Measurements from ENCODE around the gene ACTR8. TPM values are rescaled to one million over a fixed set of nuclear protein-coding genes. Genes with fewer than 3 reads are reported as not detected.

ACTR8 gene
- total and polyA plus RNA-seq, 2 of the 13 experiments (the other 11 are each of a cell fraction or from before 2014, with no cell fraction given): 15.5 to 29.0 TPM

DNA sequence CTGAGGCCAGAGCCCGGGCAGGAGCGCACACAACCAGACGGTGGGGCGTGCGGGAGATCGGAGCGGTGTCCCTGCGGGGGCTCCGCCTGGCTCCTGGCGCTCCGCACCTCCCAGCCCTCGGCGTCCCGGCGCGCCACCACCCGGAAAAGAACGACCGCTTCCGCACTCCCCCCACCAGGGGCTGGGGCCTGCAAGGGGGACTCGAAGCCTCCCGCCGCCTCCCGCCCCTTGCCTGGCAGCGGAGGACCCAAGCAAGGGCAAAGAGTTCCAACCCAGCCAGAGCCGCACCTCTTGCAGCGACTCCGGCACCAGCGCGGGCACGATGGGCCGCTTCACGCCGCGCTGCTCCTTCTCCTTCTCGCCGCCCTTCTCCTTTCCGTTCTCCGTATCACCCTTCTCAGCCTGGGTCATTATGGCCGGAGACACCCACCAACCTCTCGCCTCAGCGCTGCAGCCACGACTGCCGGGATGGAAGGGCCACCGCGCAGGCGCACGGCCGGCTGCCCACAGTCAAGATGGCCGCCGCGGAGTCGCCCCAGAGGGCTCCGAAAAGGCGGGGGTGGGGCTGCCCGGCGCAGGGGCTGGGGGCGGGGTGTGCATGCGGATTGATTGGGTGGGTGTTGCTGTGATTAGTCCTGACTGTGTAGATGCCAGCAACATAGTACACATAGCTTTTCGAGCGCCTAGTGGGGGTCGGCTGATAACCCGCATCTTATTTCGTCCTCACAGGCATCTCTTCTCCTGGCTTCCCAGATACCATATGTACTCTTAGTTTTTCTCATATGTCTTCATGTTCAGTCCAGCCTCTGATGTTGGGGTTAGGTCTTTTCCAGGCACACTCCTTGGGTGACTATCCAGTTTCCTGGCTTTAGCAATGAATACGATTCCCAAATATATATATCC is at the start of gene ACTR8 (continued):
- TF ChIP-seq HNF4G (IDR thresholded peaks at IDR 0.05; ENCODE audit: borderline replicate concordance, low read depth, low read length): no peak
- TF ChIP-seq HNF4G (CRISPR knock-in tag; IDR thresholded peaks at IDR 0.05; ENCODE audit: borderline replicate concordance, low read depth): 0 out of 2 replicates have a peak, but pooled peaks have one; percentile 27
- peak; percentile 91 for TF ChIP-seq KAT8 (CRISPR knock-in tag; IDR thresholded peaks at IDR 0.05)
- TF ChIP-seq MATR3 (CRISPR knock-in tag; IDR thresholded peaks at IDR 0.05): no peak
- TF ChIP-seq ZNF256 (CRISPR knock-in tag; conservative IDR thresholded peaks at IDR 0.05): no peak
- TF ChIP-seq ZC3H4 (CRISPR knock-in tag; IDR thresholded peaks at IDR 0.05; ENCODE audit: borderline replicate concordance): no peak
- TF ChIP-seq ZFP36L1 (CRISPR knock-in tag; IDR thresholded peaks at IDR 0.05): no peak
- no peak for TF ChIP-seq ZSCAN29 (CRISPR knock-in tag; conservative IDR thresholded peaks at IDR 0.05)
- TF ChIP-seq SMAD3 (CRISPR knock-in tag; IDR thresholded peaks at IDR 0.05): peak; percentile 67; the same call in 1 of the 2 replicates
- TF ChIP-seq, protein P1, sequence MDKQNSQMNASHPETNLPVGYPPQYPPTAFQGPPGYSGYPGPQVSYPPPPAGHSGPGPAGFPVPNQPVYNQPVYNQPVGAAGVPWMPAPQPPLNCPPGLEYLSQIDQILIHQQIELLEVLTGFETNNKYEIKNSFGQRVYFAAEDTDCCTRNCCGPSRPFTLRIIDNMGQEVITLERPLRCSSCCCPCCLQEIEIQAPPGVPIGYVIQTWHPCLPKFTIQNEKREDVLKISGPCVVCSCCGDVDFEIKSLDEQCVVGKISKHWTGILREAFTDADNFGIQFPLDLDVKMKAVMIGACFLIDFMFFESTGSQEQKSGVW (CRISPR knock-in tag; IDR thresholded peaks at IDR 0.05; ENCODE audit: borderline replicate concordance): no peak
- peak; percentile 93 for TF ChIP-seq ZNF335 (CRISPR knock-in tag; IDR thresholded peaks at IDR 0.05)
- TF ChIP-seq, protein P2, sequence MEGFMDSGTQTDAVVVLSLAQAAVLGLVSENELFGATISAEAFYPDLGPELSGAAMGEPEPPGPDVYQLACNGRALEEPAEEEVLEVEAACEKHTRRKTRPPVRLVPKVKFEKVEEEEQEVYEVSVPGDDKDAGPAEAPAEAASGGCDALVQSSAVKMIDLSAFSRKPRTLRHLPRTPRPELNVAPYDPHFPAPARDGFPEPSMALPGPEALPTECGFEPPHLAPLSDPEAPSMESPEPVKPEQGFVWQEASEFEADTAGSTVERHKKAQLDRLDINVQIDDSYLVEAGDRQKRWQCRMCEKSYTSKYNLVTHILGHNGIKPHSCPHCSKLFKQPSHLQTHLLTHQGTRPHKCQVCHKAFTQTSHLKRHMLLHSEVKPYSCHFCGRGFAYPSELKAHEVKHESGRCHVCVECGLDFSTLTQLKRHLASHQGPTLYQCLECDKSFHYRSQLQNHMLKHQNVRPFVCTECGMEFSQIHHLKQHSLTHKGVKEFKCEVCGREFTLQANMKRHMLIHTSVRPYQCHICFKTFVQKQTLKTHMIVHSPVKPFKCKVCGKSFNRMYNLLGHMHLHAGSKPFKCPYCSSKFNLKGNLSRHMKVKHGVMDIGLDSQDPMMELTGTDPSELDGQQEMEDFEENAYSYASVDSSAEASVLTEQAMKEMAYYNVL (CRISPR knock-in tag; IDR thresholded peaks at IDR 0.05; ENCODE audit: borderline replicate concordance): peak; percentile 85
- TF ChIP-seq ERF (CRISPR knock-in tag; IDR thresholded peaks at IDR 0.05): peak; percentile 74
- TF ChIP-seq ZNF343 (CRISPR knock-in tag; IDR thresholded peaks at IDR 0.05): no peak
- TF ChIP-seq, protein P3, sequence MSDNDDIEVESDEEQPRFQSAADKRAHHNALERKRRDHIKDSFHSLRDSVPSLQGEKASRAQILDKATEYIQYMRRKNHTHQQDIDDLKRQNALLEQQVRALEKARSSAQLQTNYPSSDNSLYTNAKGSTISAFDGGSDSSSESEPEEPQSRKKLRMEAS (IDR thresholded peaks at IDR 0.05): peak; percentile 45; the same call in 1 of the 2 replicates
- TF ChIP-seq ARNT2 (CRISPR knock-in tag; IDR thresholded peaks at IDR 0.05; ENCODE audit: low read depth): peak; percentile 93
- TF ChIP-seq SRSF9 (IDR thresholded peaks at IDR 0.05; ENCODE audit: borderline replicate concordance, insufficient read depth, low read depth, low read length, poor library complexity, severe bottlenecking): no peak
- TF ChIP-seq, protein P4, sequence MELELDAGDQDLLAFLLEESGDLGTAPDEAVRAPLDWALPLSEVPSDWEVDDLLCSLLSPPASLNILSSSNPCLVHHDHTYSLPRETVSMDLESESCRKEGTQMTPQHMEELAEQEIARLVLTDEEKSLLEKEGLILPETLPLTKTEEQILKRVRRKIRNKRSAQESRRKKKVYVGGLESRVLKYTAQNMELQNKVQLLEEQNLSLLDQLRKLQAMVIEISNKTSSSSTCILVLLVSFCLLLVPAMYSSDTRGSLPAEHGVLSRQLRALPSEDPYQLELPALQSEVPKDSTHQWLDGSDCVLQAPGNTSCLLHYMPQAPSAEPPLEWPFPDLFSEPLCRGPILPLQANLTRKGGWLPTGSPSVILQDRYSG (CRISPR knock-in tag; IDR thresholded peaks at IDR 0.05): no peak
- TF ChIP-seq, protein P5, sequence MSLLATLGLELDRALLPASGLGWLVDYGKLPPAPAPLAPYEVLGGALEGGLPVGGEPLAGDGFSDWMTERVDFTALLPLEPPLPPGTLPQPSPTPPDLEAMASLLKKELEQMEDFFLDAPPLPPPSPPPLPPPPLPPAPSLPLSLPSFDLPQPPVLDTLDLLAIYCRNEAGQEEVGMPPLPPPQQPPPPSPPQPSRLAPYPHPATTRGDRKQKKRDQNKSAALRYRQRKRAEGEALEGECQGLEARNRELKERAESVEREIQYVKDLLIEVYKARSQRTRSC (CRISPR knock-in tag; IDR thresholded peaks at IDR 0.05; ENCODE audit: low read depth): no peak
- no peak for TF ChIP-seq BHLHE40 (IDR thresholded peaks at IDR 0.05; ENCODE audit: low read length)
- TF ChIP-seq MTF1 (CRISPR knock-in tag; IDR thresholded peaks at IDR 0.05): no peak
- no peak; the same call in none of the 2 replicates for TF ChIP-seq SP2 (CRISPR knock-in tag; IDR thresholded peaks at IDR 0.05)
- no peak for TF ChIP-seq ZNF577 (CRISPR knock-in tag; IDR thresholded peaks at IDR 0.05; ENCODE audit: borderline replicate concordance, low read depth)
- no peak for TF ChIP-seq ZNF3 (CRISPR knock-in tag; IDR thresholded peaks at IDR 0.05)
- TF ChIP-seq PAWR (CRISPR knock-in tag; IDR thresholded peaks at IDR 0.05; ENCODE audit: borderline replicate concordance): peak; percentile 64; the same call in 1 of the 2 replicates

All from HepG2 (cell line).